Measurements from ENCODE around the gene MAPK1IP1L. TPM values are rescaled to one million over a fixed set of nuclear protein-coding genes. Genes with fewer than 3 reads are reported as not detected.
A peak's percentile ranks its signal among the peaks of the same experiment; 100 is the strongest.

MAPK1IP1L gene
- total and polyA plus RNA-seq, 2 of the 8 experiments (the other 6 are each of a cell fraction or from before 2014, with no cell fraction given) = 111 to 228 TPM

DNA sequence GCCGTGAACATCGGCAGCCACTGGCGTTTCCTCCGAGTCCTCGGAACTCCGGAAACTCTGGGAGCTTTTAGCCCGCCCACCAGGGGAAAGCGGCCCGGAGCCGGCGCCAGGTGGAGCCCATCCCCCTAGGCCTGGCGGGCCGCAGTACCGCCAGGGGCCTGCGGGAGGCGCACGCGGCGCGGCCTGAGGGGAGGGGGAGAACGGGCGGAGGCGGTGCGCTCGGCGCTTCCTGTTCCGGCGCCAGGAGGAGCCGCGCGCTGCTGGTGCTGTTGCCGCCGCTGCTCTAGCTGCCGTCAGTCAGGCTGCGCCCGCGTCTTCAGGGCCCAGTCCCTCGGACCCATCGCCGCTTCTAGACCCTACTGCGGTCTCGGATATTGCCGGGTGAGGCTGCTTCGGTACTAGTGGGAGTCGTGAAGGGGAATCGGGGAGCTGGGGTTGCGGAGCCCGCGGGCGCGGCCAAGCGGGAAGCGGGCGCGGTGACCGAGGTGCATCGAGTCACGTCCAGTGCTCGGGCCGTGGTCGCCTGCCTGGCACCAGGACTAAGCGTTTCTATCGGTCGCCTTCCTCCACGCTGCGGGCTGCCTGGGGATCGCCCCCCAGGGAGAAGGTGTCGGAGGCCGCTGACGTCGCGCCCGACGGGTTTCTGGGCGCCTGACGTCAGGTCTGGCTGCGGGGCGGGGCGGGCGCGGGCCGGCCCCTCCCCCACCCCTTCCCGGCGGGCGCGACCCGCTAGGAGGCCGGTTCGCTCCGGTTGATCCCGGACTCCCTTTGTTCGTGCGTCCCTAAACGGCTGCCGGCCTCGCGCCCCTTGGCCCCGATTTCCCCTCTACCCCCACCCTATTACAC lies at the start of gene MAPK1IP1L (continued):
- TF ChIP-seq EZH2 (IDR thresholded peaks at IDR 0.05; ENCODE audit: low read depth, low read length, severe bottlenecking) = no peak
- TF ChIP-seq JUN (IDR thresholded peaks at IDR 0.05; ENCODE audit: low read depth, low read length) = peak; percentile 48
- TF ChIP-seq POU5F1 (IDR thresholded peaks at IDR 0.05; ENCODE audit: low read depth, low read length) = no peak
- TF ChIP-seq CBX8 (IDR thresholded peaks at IDR 0.05; ENCODE audit: borderline replicate concordance, low read depth, low read length) = no peak
- no peak for TF ChIP-seq ZNF274 (IDR thresholded peaks at IDR 0.05; ENCODE audit: borderline replicate concordance, extremely low read depth, low read length)
- no peak for TF ChIP-seq BRCA1 (IDR thresholded peaks at IDR 0.05; ENCODE audit: low read depth, low read length)
- peak; percentile 90 for TF ChIP-seq SP1 (IDR thresholded peaks at IDR 0.05; ENCODE audit: low read depth, low read length)
- TF ChIP-seq, protein P1, sequence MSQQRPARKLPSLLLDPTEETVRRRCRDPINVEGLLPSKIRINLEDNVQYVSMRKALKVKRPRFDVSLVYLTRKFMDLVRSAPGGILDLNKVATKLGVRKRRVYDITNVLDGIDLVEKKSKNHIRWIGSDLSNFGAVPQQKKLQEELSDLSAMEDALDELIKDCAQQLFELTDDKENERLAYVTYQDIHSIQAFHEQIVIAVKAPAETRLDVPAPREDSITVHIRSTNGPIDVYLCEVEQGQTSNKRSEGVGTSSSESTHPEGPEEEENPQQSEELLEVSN (IDR thresholded peaks at IDR 0.05) = no peak; the same call in 1 of the 2 replicates
- no peak for TF ChIP-seq CBX5 (IDR thresholded peaks at IDR 0.05; ENCODE audit: low read depth, low read length)
- TF ChIP-seq, protein P2, sequence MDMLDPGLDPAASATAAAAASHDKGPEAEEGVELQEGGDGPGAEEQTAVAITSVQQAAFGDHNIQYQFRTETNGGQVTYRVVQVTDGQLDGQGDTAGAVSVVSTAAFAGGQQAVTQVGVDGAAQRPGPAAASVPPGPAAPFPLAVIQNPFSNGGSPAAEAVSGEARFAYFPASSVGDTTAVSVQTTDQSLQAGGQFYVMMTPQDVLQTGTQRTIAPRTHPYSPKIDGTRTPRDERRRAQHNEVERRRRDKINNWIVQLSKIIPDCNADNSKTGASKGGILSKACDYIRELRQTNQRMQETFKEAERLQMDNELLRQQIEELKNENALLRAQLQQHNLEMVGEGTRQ (IDR thresholded peaks at IDR 0.05; ENCODE audit: low read length) = no peak
- TF ChIP-seq, protein P3, sequence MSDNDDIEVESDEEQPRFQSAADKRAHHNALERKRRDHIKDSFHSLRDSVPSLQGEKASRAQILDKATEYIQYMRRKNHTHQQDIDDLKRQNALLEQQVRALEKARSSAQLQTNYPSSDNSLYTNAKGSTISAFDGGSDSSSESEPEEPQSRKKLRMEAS (IDR thresholded peaks at IDR 0.05) = peak; percentile 76
- TF ChIP-seq GABPA (IDR thresholded peaks at IDR 0.05; ENCODE audit: borderline replicate concordance, insufficient read depth, low read length) = peak; percentile 75; the same call in 1 of the 2 replicates
- no peak; the same call in 1 of the 2 replicates for TF ChIP-seq GTF2F1 (IDR thresholded peaks at IDR 0.05; ENCODE audit: borderline replicate concordance, low read depth, low read length)
- TF ChIP-seq RAD21 (IDR thresholded peaks at IDR 0.05 in 1 of 2, conservative IDR thresholded peaks at IDR 0.05 in 1 of 2; ENCODE audit: low read depth in 2 of 2, low read length in 2 of 2) = peak; percentile 58 to 62
- peak; percentile 83 for TF ChIP-seq TAF7 (optimal IDR thresholded peaks at IDR 0.05; ENCODE audit: borderline replicate concordance, low read depth, low read length)
- TF ChIP-seq, protein P4, sequence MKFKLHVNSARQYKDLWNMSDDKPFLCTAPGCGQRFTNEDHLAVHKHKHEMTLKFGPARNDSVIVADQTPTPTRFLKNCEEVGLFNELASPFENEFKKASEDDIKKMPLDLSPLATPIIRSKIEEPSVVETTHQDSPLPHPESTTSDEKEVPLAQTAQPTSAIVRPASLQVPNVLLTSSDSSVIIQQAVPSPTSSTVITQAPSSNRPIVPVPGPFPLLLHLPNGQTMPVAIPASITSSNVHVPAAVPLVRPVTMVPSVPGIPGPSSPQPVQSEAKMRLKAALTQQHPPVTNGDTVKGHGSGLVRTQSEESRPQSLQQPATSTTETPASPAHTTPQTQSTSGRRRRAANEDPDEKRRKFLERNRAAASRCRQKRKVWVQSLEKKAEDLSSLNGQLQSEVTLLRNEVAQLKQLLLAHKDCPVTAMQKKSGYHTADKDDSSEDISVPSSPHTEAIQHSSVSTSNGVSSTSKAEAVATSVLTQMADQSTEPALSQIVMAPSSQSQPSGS (IDR thresholded peaks at IDR 0.05; ENCODE audit: low read length) = no peak; the same call in 1 of the 2 replicates
- TF ChIP-seq, protein P5, sequence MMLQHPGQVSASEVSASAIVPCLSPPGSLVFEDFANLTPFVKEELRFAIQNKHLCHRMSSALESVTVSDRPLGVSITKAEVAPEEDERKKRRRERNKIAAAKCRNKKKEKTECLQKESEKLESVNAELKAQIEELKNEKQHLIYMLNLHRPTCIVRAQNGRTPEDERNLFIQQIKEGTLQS (IDR thresholded peaks at IDR 0.05; ENCODE audit: insufficient read depth, low read depth, low read length) = no peak
- TF ChIP-seq TCF12 (IDR thresholded peaks at IDR 0.05; ENCODE audit: low read depth, low read length) = peak; percentile 91; the same call in 1 of the 2 replicates

Data from H1 (cell line).